Measurements from ENCODE around the gene TSEN54.
A peak's percentile ranks its signal among the peaks of the same experiment; 100 is the strongest.

TSEN54 gene

GRCh38 chr17:75504347-75505151, 11.8 kb upstream of the TSEN54 start:
- no peak for DNase-seq (ENCODE audit: low read depth)

GRCh38 chr17:75505152-75505409, 11.2 kb upstream of the TSEN54 start:
- no peak for DNase-seq (ENCODE audit: low read depth)

GRCh38 chr17:75505640-75506039, 10.7 kb upstream of the TSEN54 start:
- no peak for DNase-seq (ENCODE audit: low read depth)

- no peak for DNase-seq (ENCODE audit: low read depth)
Measured at GRCh38 chr17:75506134-75506533, 10.2 kb upstream of the TSEN54 start.

GRCh38 chr17:75506888-75507287, 9.4 kb upstream of the TSEN54 start:
- no peak for DNase-seq (ENCODE audit: low read depth)

- DNase-seq (ENCODE audit: low read depth): no peak
Measured at GRCh38 chr17:75507733-75508719, 8.3 kb upstream of the TSEN54 start.

- no peak for DNase-seq (ENCODE audit: low read depth)
Measured at GRCh38 chr17:75508931-75509361, 7.4 kb upstream of the TSEN54 start.

GRCh38 chr17:75509528-75510258, 6.6 kb upstream of the TSEN54 start:
- no peak for DNase-seq (ENCODE audit: low read depth)

- DNase-seq (ENCODE audit: low read depth): no peak
Measured at GRCh38 chr17:75511270-75511609, 5.1 kb upstream of the TSEN54 start.

- DNase-seq (ENCODE audit: low read depth): no peak
Measured at GRCh38 chr17:75511610-75512575, 4.4 kb upstream of the TSEN54 start.

GRCh38 chr17:75512926-75513640, 3.2 kb upstream of the TSEN54 start:
- DNase-seq (ENCODE audit: low read depth): no peak

GRCh38 chr17:75513641-75514000, 2.7 kb upstream of the TSEN54 start:
- DNase-seq (ENCODE audit: low read depth): no peak

GRCh38 chr17:75514299-75514918, 1.9 kb upstream of the TSEN54 start:
- DNase-seq (ENCODE audit: low read depth): no peak

GRCh38 chr17:75514919-75515495, 1.3 kb upstream of the TSEN54 start:
- DNase-seq (ENCODE audit: low read depth): no peak

GRCh38 chr17:75515496-75516254, 653 bp upstream of the TSEN54 start, which contains the start of gene CASKIN2:
TSS of gene CASKIN2 (minus strand) at chr17:75515537. CDS start at chr17:75513804, 1,733 bp downstream.
- DNase-seq (ENCODE audit: low read depth): peak; percentile 75

GRCh38 chr17:75516619-75517296, 430 bp downstream of the TSEN54 start:
- DNase-seq (ENCODE audit: low read depth): no peak

- DNase-seq (ENCODE audit: low read depth): no peak
Measured at GRCh38 chr17:75517297-75517865, 1.1 kb downstream of the TSEN54 start.

GRCh38 chr17:75518201-75518600, 1.9 kb downstream of the TSEN54 start:
- DNase-seq (ENCODE audit: low read depth): no peak

Data from GM04504 (cell line).